ENCODE data around the gene PTPRN2. TPM values are rescaled to one million over a fixed set of nuclear protein-coding genes. Genes with fewer than 3 reads are reported as not detected.

PTPRN2 gene
- total and polyA plus RNA-seq, 2 donors (not counting 1 experiment from before 2014, with no cell fraction given), result 0.54 to 1.2 TPM

GRCh38 chr7:157589680-157590079 is 997.9 kb downstream of the PTPRN2 start:
- H3K4me1 ChIP-seq (ENCODE audit: control insufficient read depth, extremely low read depth, insufficient read depth, low read length), result no peaks in the 10 kb centered on the region
- H4K20me1 ChIP-seq (ENCODE audit: control insufficient read depth, extremely low read depth, insufficient read depth, low read length), result no peaks in the 10 kb centered on the region
- no peak overlapping the region for H2AFZ ChIP-seq (ENCODE audit: low read length)
- no peak for DNase-seq (ENCODE audit: low read depth in 2 of 2)
- TF ChIP-seq CTCF (conservative IDR thresholded peaks at IDR 0.05 in 1 of 2, IDR thresholded peaks at IDR 0.05 in 1 of 2; ENCODE audit: low read depth in 1 of 2, low read length in 2 of 2), result no peak
- TF ChIP-seq EZH2 (IDR thresholded peaks at IDR 0.05; ENCODE audit: low read length, missing control alignments), result no peak
- H3K4me2 ChIP-seq (ENCODE audit: extremely low read depth, insufficient read depth, low read length), result no peak overlapping the region
- H3K27me3 ChIP-seq (ENCODE audit: control insufficient read depth, insufficient read depth, low read length), result no peaks in the 10 kb centered on the region
- no peaks in the 10 kb centered on the region for H3K36me3 ChIP-seq (ENCODE audit: control insufficient read depth, insufficient read depth, low read length)
- no peak overlapping the region for H3K27ac ChIP-seq (ENCODE audit: insufficient read depth, low read length)
- no peak overlapping the region for H3K4me3 ChIP-seq (replicated peaks in 1 of 4; ENCODE audit: control extremely low read depth in 1 of 4, insufficient read depth in 1 of 4, low read depth in 3 of 4, low read length in 4 of 4)
- no peaks in the 10 kb centered on the region for H3K9me3 ChIP-seq (ENCODE audit: control insufficient read depth, insufficient read depth, low read depth, low read length)
- no peak overlapping the region for H3K9ac ChIP-seq (ENCODE audit: insufficient read depth, low read length)
- no peaks in the 10 kb centered on the region for H3K79me2 ChIP-seq (ENCODE audit: control insufficient read depth, insufficient read depth, low read length)

GRCh38 chr7:157587805-157588560 is 999.6 kb downstream of the PTPRN2 start:
- Histone ChIP-seq H3K36me3 (ENCODE audit: control insufficient read depth, insufficient read depth, low read length) (no peaks in the 10 kb centered on the region), H3K4me2 (ENCODE audit: extremely low read depth, insufficient read depth, low read length) (no peak overlapping the region), H3K4me3 (replicated peaks in 1 of 4; ENCODE audit: control extremely low read depth in 1 of 4, insufficient read depth in 1 of 4, low read depth in 3 of 4, low read length in 4 of 4) (no peak overlapping the region), H3K27me3 (ENCODE audit: control insufficient read depth, insufficient read depth, low read length) (no peaks in the 10 kb centered on the region), H3K4me1 (ENCODE audit: control insufficient read depth, extremely low read depth, insufficient read depth, low read length) (no peaks in the 10 kb centered on the region), H2AFZ (ENCODE audit: low read length) (no peak overlapping the region), H4K20me1 (ENCODE audit: control insufficient read depth, extremely low read depth, insufficient read depth, low read length) (no peaks in the 10 kb centered on the region), H3K79me2 (ENCODE audit: control insufficient read depth, insufficient read depth, low read length) (no peaks in the 10 kb centered on the region), H3K9me3 (ENCODE audit: control insufficient read depth, insufficient read depth, low read depth, low read length) (no peaks in the 10 kb centered on the region), H3K27ac (ENCODE audit: insufficient read depth, low read length) (no peak overlapping the region), H3K9ac (ENCODE audit: insufficient read depth, low read length) (no peak overlapping the region)
- TF ChIP-seq CTCF (conservative IDR thresholded peaks at IDR 0.05 in 1 of 2, IDR thresholded peaks at IDR 0.05 in 1 of 2; ENCODE audit: low read depth in 1 of 2, low read length in 2 of 2) (no peak), EZH2 (IDR thresholded peaks at IDR 0.05; ENCODE audit: low read length, missing control alignments) (no peak)
- no peak for DNase-seq (ENCODE audit: low read depth in 2 of 2)

GRCh38 chr7:157587051-157587804 is 1000.4 kb downstream of the PTPRN2 start:
- H3K9ac ChIP-seq (ENCODE audit: insufficient read depth, low read length), result no peak overlapping the region
- TF ChIP-seq EZH2 (IDR thresholded peaks at IDR 0.05; ENCODE audit: low read length, missing control alignments) (no peak), CTCF (conservative IDR thresholded peaks at IDR 0.05 in 1 of 2, IDR thresholded peaks at IDR 0.05 in 1 of 2; ENCODE audit: low read depth in 1 of 2, low read length in 2 of 2) (no peak)
- H4K20me1 ChIP-seq (ENCODE audit: control insufficient read depth, extremely low read depth, insufficient read depth, low read length), result no peaks in the 10 kb centered on the region
- H3K4me3 ChIP-seq (replicated peaks in 1 of 4; ENCODE audit: control extremely low read depth in 1 of 4, insufficient read depth in 1 of 4, low read depth in 3 of 4, low read length in 4 of 4), result no peak overlapping the region
- H3K4me2 ChIP-seq (ENCODE audit: extremely low read depth, insufficient read depth, low read length), result no peak overlapping the region
- no peak overlapping the region for H3K27ac ChIP-seq (ENCODE audit: insufficient read depth, low read length)
- H2AFZ ChIP-seq (ENCODE audit: low read length), result no peak overlapping the region
- H3K27me3 ChIP-seq (ENCODE audit: control insufficient read depth, insufficient read depth, low read length), result no peaks in the 10 kb centered on the region
- no peaks in the 10 kb centered on the region for H3K4me1 ChIP-seq (ENCODE audit: control insufficient read depth, extremely low read depth, insufficient read depth, low read length)
- H3K79me2 ChIP-seq (ENCODE audit: control insufficient read depth, insufficient read depth, low read length), result no peaks in the 10 kb centered on the region
- no peaks in the 10 kb centered on the region for H3K9me3 ChIP-seq (ENCODE audit: control insufficient read depth, insufficient read depth, low read depth, low read length)
- DNase-seq (ENCODE audit: low read depth in 2 of 2), result no peak
- no peaks in the 10 kb centered on the region for H3K36me3 ChIP-seq (ENCODE audit: control insufficient read depth, insufficient read depth, low read length)

Measured in fibroblast of lung (primary cell).